ENCODE results near the gene NCOA7. TPM values are rescaled to one million over a fixed set of nuclear protein-coding genes. Genes with fewer than 3 reads are reported as not detected.

Gene NCOA7
- total and polyA plus RNA-seq, 4 donors, result 8.6 to 40.9 (median 17.6) TPM

GRCh38 chr6:125858427-125859320 is 67.9 kb downstream of the NCOA7 start:
- H3K4me1 ChIP-seq (ENCODE audit: control insufficient read depth in 4 of 4, insufficient read depth in 4 of 4, low read length in 3 of 4), result peaks cover 0 to 3% (median 0%) of the 10 kb centered on the region in 4 donors
- no peaks in the 10 kb centered on the region for H3K36me3 ChIP-seq (ENCODE audit: control insufficient read depth in 4 of 4, insufficient read depth in 3 of 4, low read depth in 1 of 4, low read length in 3 of 4)
- DNase-seq (ENCODE audit: low spot score), result peak; percentile 62
- 42% methylated on average over 7 of the region's 7 CpGs for WGBS
- no peaks in the 10 kb centered on the region for H3K9me3 ChIP-seq (ENCODE audit: control insufficient read depth in 4 of 4, low read length in 3 of 4)
- H3K9ac ChIP-seq (ENCODE audit: low read depth in 1 of 2, low read length in 2 of 2), result no peak overlapping the region
- H3K27ac ChIP-seq (ENCODE audit: low read depth in 1 of 2, low read length in 2 of 2), result peak overlapping the region in 1 of 2 donors; percentile 27
- H3K27me3 ChIP-seq (ENCODE audit: control insufficient read depth in 4 of 4, insufficient read depth in 4 of 4, low read length in 3 of 4), result no peaks in the 10 kb centered on the region
- H3K4me3 ChIP-seq (ENCODE audit: low read depth in 1 of 3, low read length in 3 of 3), result no peak overlapping the region
- peak; percentile 92 to 97 for TF ChIP-seq RAD21 (IDR thresholded peaks at IDR 0.05)
- TF ChIP-seq HNF4A (conservative IDR thresholded peaks at IDR 0.05), result peak; percentile 4 to 38
- TF ChIP-seq CTCF (IDR thresholded peaks at IDR 0.05; ENCODE audit: low read depth, low read length, missing input control), result peak; percentile 73
- TF ChIP-seq RXRA (IDR thresholded peaks at IDR 0.05), result peak; percentile 33 to 85
- no peak for TF ChIP-seq JUND (IDR thresholded peaks at IDR 0.05)
- no peak for TF ChIP-seq YY1 (IDR thresholded peaks at IDR 0.05)
- TF ChIP-seq TAF1 (conservative IDR thresholded peaks at IDR 0.05), result no peak

- peaks cover 0 to 3% (median 0%) of the 10 kb centered on the region in 4 donors for H3K4me1 ChIP-seq (ENCODE audit: control insufficient read depth in 4 of 4, insufficient read depth in 4 of 4, low read length in 3 of 4)
- WGBS, result 95% methylated on average over 3 of the region's 3 CpGs
- no peak overlapping the region for H3K27ac ChIP-seq (ENCODE audit: low read depth in 1 of 2, low read length in 2 of 2)
- H3K9ac ChIP-seq (ENCODE audit: low read depth in 1 of 2, low read length in 2 of 2), result no peak overlapping the region
- H3K27me3 ChIP-seq (ENCODE audit: control insufficient read depth in 4 of 4, insufficient read depth in 4 of 4, low read length in 3 of 4), result no peaks in the 10 kb centered on the region
- no peak overlapping the region for H3K4me3 ChIP-seq (ENCODE audit: low read depth in 1 of 3, low read length in 3 of 3)
- TF ChIP-seq HNF4A (conservative IDR thresholded peaks at IDR 0.05) (no peak), REST (IDR thresholded peaks at IDR 0.05) (no peak), HNF4G (IDR thresholded peaks at IDR 0.05) (no peak), NR2F2 (IDR thresholded peaks at IDR 0.05) (no peak), ZBTB33 (IDR thresholded peaks at IDR 0.05) (no peak), GABPA (IDR thresholded peaks at IDR 0.05 in 1 of 2, conservative IDR thresholded peaks at IDR 0.05 in 1 of 2) (no peak), RXRA (IDR thresholded peaks at IDR 0.05) (no peak), FOXA1 (IDR thresholded peaks at IDR 0.05) (no peak), ATF3 (IDR thresholded peaks at IDR 0.05) (no peak), YY1 (IDR thresholded peaks at IDR 0.05) (no peak), SP1 (IDR thresholded peaks at IDR 0.05) (no peak), RAD21 (IDR thresholded peaks at IDR 0.05) (no peak), CTCF (IDR thresholded peaks at IDR 0.05; ENCODE audit: low read depth, low read length, missing input control) (no peak), TAF1 (conservative IDR thresholded peaks at IDR 0.05) (no peak), FOXA2 (IDR thresholded peaks at IDR 0.05) (no peak)
- TF ChIP-seq, protein P1, sequence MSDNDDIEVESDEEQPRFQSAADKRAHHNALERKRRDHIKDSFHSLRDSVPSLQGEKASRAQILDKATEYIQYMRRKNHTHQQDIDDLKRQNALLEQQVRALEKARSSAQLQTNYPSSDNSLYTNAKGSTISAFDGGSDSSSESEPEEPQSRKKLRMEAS (IDR thresholded peaks at IDR 0.05), result no peak
- no peak for DNase-seq (ENCODE audit: low spot score)
- H3K9me3 ChIP-seq (ENCODE audit: control insufficient read depth in 4 of 4, low read length in 3 of 4), result no peaks in the 10 kb centered on the region
- H3K36me3 ChIP-seq (ENCODE audit: control insufficient read depth in 4 of 4, insufficient read depth in 3 of 4, low read depth in 1 of 4, low read length in 3 of 4), result no peaks in the 10 kb centered on the region
Measured at GRCh38 chr6:125859727-125860126, 69.0 kb downstream of the NCOA7 start.

All from liver (tissue), 9 donors.